ENCODE results near the gene ENHO. TPM values are rescaled to one million over a fixed set of nuclear protein-coding genes. Genes with fewer than 3 reads are reported as not detected.
"Not testable (repeated sequence)": the region's sequence is repeated elsewhere in the genome, so short reads cannot be mapped to it uniquely, and the experiment has no call there.

The ENHO gene
- total RNA-seq, 6 donors from 2014 or later, result 0.40 to 1.4 (median 0.71) TPM; not detected in 3

GRCh38 chr9:34485822-34486221 is 37.0 kb downstream of the ENHO start:
- DNase-seq (no peak), ATAC-seq (ENCODE audit: low FRiP score in 2 of 2) (no peak)
- TF ChIP-seq CTCF (IDR thresholded peaks at IDR 0.05) (no peak), POLR2A (IDR thresholded peaks at IDR 0.05) (no peak), POLR2AphosphoS5 (IDR thresholded peaks at IDR 0.05) (no peak), EP300 (IDR thresholded peaks at IDR 0.05) (no peak)
- Histone ChIP-seq H3K27ac (no peak overlapping the region), H3K4me3 (no peak overlapping the region), H3K36me3 (no peaks in the 10 kb centered on the region), H3K9me3 (no peaks in the 10 kb centered on the region), H3K4me1 (no peaks in the 10 kb centered on the region), H3K27me3 (no peaks in the 10 kb centered on the region)
- WGBS, 2 donors, result 79 to 80% methylated on average over 6 of the region's 6 CpGs

- Histone ChIP-seq H3K9me3 (no peaks in the 10 kb centered on the region), H3K27me3 (no peaks in the 10 kb centered on the region), H3K27ac (no peak overlapping the region), H3K4me1 (no peaks in the 10 kb centered on the region), H3K4me3 (no peak overlapping the region), H3K36me3 (no peaks in the 10 kb centered on the region)
- TF ChIP-seq POLR2AphosphoS5 (IDR thresholded peaks at IDR 0.05) (no peak), EP300 (IDR thresholded peaks at IDR 0.05) (no peak), CTCF (IDR thresholded peaks at IDR 0.05) (no peak), POLR2A (IDR thresholded peaks at IDR 0.05) (no peak)
- DNase-seq (no peak), ATAC-seq (ENCODE audit: low FRiP score in 2 of 2) (no peak)
Observed at GRCh38 chr9:34484678-34485077, 38.1 kb downstream of the ENHO start.

- not testable (repeated sequence) for H3K27ac ChIP-seq; H3K9me3 ChIP-seq; H3K4me3 ChIP-seq; H3K4me1 ChIP-seq; ATAC-seq (ENCODE audit: low FRiP score in 2 of 2); H3K36me3 ChIP-seq; H3K27me3 ChIP-seq
- DNase-seq, result peak in 1 of 2 donors; percentile 65
- WGBS, 2 donors, result 89 to 96% methylated on average over 14 to 20 of the region's 27 CpGs
Observed at GRCh38 chr9:34482746-34483145, 40.0 kb downstream of the ENHO start.

GRCh38 chr9:34481620-34482019 is 41.2 kb downstream of the ENHO start:
- WGBS, 2 donors, result 66 to 81% methylated on average over 12 to 13 of the region's 13 CpGs

GRCh38 chr9:34479431-34479866 is 43.3 kb downstream of the ENHO start:
- DNase-seq (no peak), ATAC-seq (ENCODE audit: low FRiP score in 2 of 2) (no peak)
- Histone ChIP-seq H3K4me3 (no peak overlapping the region), H3K9me3 (no peaks in the 10 kb centered on the region), H3K36me3 (no peaks in the 10 kb centered on the region), H3K27ac (no peak overlapping the region), H3K27me3 (no peaks in the 10 kb centered on the region), H3K4me1 (no peaks in the 10 kb centered on the region)
- WGBS, 2 donors, result 65 to 83% methylated on average over 5 of the region's 5 CpGs
- TF ChIP-seq POLR2A (IDR thresholded peaks at IDR 0.05) (no peak), EP300 (IDR thresholded peaks at IDR 0.05) (no peak), CTCF (IDR thresholded peaks at IDR 0.05) (no peak)

More at GRCh38 chr9:34481620-34482019, 41.2 kb downstream of the ENHO start:
- not testable (repeated sequence) for ATAC-seq (ENCODE audit: low FRiP score in 2 of 2); H3K4me1 ChIP-seq; H3K4me3 ChIP-seq; H3K9me3 ChIP-seq; H3K27me3 ChIP-seq; H3K36me3 ChIP-seq; DNase-seq; H3K27ac ChIP-seq

- Histone ChIP-seq H3K4me3 (no peak overlapping the region), H3K9me3 (no peaks in the 10 kb centered on the region), H3K27me3 (no peaks in the 10 kb centered on the region), H3K36me3 (no peaks in the 10 kb centered on the region), H3K27ac (no peak overlapping the region), H3K4me1 (no peaks in the 10 kb centered on the region)
- DNase-seq (no peak), ATAC-seq (ENCODE audit: low FRiP score in 2 of 2) (no peak)
- 59 to 82% methylated on average over 1 of the region's 1 CpG for WGBS, 2 donors
- TF ChIP-seq POLR2AphosphoS5 (IDR thresholded peaks at IDR 0.05), result no peak
- TF ChIP-seq POLR2A (IDR thresholded peaks at IDR 0.05), result no peak
- TF ChIP-seq CTCF (IDR thresholded peaks at IDR 0.05), result no peak
- no peak for TF ChIP-seq EP300 (IDR thresholded peaks at IDR 0.05)
Observed at GRCh38 chr9:34477541-34477940, 45.2 kb downstream of the ENHO start.

All from upper lobe of left lung (tissue), 6 donors.